ENCODE data around the gene C10orf71.

GRCh38 chr10:49333192-49333591, 34.2 kb downstream of the C10orf71 start:
- TF ChIP-seq GATA2 (IDR thresholded peaks at IDR 0.05; ENCODE audit: low read depth, low read length) (no peak), GATA3 (IDR thresholded peaks at IDR 0.05; ENCODE audit: low read depth, low read length) (no peak)

Data from SH-SY5Y (cell line).